NCI-H2196 (cell line): ENCODE measurements around the gene GALNT16.

ENCODE experiments used
- DNase-seq: peaks from one replicate; lab custom pipeline; 2025; ENCODE audit not compliant: unreplicated experiment; lab: John Stamatoyannopoulos, UW

GALNT16 gene

DNA sequence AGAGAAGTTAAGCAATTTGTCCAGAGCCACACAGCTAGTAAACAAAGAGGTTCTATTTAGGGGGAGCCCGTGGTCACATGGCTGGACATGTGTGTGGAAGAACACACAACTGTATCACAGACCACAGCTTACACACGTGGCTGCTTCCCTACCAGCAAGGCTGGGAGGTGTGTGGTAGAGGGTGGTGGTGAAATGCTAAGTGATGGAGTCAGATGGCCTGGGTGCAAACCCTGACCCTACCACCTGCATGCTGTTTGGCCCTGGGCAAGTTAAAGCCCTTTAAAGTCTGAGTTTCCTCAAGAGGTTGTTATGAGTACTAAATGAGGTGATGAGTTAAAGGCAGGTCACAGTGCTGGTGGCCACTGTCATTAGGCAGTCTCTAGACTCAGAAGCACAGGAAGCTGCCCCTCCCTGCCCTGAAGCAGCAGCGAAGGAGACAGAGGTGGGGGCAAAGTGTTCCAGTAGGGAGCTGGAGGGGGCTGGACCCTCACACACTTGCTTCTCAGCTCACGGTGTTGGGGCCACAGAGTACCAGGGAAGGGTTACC, 73.9 kb downstream of the GALNT16 start:
- DNase-seq = no peak

DNA sequence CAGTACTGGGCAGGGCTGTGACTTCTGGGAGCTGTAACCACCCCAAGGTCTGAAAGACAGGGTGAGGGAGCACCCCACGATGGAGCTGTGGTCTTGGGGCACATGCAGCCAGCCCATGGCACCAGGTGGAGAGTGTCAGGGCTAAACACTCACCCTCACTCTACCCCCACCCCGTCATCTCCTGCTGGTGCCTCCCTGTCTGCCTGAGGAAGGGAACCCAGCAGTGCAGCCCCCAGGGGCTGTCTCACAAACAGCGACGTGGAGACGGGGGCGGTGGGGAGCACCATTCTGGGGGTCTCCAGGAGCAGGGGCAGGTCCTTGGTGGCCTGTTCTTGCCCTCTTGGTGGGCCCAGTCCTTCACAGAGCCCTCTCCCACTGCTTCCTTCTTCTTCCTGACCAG, 74.6 kb downstream of the GALNT16 start:
- DNase-seq = no peak

DNA sequence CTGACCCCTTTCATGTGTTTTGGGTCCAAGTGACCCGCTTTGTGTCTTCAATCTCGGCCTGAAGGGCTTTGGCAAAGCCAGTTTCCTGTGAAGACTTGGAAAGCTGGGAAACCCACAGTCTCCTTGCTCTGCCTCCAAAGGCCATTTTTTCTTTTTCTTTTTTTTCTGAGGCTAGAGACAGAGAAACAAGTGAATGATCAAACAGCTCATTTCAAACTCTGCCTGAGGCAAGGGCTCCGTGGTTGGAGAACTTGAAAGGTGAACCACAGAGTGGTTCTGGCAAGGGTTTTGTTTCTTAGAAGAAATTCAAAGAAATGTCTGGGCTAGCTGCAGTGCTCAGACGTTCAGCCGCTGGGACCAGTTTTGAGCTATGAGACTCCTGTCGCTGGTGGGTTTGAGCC, 75.4 kb downstream of the GALNT16 start:
- DNase-seq = no peak

DNA sequence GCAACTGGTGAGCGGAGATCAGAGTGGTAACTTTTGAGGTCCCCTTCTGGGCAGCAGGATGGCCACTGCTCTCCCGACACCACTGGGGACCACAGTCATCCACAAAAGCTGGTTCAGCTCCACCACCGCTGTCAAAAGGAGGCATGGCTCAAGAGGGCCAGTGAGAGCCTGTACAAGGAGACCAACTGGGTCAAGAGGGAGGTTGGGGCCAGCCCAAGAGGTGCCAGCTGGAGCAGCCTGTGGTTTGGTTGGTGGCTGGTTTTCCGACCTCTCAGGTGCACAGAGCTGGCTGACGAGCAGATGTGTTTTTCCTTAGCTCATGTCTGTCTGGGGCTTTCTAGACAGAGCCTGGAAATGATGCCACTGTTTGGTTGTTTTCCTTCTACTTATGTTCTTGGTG, 78.0 kb downstream of the GALNT16 start:
- DNase-seq = no peak

DNA sequence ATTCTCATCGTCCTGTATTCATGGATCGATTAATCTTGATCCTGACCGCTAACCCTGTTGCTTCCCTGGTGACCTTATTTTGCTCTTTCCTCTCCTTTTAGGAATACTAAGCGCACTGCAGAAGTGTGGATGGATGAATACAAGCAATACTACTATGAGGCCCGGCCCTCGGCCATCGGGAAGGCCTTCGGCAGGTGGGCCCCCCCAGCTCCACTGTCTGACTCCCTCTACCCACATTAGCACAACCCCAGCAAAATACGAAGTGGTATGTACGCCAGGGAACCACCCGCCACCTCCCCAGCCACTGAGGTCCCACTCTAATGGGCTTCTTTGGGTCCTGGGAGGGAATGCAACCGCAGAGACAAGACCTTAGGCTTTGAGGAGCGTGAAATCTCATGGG, 79.5 kb downstream of the GALNT16 start:
- no peak for DNase-seq

DNA sequence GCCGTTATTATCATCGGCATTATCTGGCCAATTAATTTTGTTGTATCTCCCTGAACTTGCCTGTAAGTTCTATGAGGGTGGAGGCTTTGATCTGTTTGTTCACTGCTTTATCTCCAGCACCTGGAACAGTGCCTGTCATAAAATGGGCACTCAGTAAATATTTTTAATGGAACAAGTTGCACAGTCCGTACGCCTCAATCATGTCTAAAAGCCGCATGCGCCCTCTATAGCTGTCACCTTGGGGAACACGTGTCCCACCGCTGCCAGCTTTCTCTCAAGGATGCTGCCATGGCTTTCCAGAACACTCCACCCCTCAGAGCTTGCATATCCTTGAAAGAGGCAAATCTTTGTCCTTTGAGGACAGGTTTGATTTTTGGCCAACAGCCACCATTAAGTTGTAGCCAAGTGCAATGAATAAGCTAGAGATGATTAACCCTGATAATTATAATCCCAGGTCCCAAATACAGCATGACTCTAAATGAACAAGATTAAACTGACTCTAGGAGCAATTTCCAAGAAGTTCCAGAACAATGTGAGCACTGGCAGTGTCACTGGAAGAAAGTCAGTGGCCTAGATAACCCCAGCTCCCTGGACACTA, 83.1 kb downstream of the GALNT16 start:
- no peak for DNase-seq

DNA sequence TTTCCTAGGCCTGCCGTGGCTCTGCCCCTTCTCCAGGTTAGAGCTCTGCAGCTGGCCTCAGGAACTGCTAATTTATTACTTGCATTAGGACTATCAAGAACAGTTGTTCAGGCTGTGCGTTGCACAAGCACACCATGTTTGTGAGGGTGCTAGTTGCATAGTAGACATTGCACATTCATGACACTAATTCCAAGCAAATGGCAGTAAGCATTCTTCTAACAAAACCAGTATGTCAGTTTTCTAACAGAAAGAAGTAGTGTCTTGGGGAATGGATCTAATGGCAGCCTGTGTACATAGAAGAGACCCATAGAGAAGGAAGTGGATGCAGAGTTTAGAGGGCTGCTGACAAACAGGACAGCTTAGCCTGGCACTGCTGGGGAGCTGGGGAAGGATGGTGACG, 84.2 kb downstream of the GALNT16 start:
- no peak for DNase-seq

DNA sequence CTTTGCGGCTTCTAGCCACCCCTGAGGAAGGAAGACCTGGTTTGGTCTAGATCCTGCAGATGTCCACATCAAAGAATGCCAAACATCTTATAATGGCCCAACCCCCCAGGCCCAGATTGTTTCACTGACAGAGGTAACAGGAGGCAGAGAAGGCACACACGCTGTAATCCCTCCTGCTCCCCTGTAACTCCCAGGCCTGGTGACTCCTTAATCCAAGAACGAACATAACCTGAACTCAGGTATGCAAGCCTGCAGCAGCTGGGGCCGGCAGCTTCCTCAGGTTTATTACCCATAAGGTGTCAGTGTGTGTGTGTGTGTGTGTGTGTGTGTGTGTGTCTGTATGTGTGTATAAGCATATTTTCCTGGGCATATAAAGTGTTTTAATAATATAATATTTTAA, 85.4 kb downstream of the GALNT16 start:
- no peak for DNase-seq

DNA sequence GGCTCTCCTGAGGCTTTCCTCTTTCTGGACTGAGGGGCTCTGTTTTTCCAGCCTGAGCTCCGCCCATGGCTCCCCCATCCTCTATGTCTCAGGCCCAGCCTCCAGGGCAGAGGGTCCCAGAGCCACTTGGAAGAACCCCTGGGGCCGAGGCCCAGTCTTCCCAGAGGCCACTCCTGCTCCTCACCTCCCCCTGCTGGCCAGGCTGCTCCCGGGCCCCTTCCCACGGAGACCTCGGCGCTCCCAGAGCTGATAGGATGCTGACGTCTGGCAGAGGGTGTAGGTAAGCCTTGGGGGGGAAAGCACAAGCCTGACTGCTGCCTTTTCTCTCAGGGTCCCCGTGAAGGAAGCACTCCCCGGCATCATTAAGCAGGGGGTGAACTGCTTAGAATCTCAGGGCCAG, 86.8 kb downstream of the GALNT16 start:
- no peak for DNase-seq

DNA sequence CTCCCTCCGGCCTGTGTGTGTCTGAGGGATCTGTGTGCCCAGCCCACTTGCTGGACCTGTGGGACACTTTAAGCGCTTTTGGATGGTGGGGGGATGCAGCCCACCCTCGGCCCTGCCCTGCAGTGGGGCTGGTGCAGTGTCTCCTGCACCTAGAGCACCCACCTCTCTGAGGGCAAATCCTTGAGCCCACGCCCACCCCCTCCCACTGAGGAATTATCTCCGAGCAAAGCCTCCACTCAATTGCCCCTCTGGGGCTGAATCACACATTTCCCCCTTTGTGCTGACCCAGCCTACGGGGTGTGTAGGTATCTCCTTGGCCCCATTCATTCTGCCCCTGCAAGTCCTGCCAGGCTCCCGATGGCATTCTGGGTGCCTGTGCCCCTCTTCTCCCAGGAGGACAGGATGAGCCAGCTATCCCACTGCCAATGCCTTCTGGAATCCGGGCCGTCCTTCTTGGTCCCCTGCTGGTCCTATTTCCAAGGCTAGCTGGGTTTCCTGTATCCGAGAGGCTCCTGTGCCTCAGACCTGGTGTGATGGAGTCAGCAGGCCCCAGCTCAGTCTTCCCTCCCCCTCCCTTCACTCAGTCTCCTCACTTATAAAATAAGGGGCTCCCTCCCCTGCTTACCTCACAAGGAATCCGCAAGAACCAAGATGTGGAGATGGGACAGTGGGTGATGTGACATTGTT, 89.3 kb downstream of the GALNT16 start:
- DNase-seq = no peak

DNA sequence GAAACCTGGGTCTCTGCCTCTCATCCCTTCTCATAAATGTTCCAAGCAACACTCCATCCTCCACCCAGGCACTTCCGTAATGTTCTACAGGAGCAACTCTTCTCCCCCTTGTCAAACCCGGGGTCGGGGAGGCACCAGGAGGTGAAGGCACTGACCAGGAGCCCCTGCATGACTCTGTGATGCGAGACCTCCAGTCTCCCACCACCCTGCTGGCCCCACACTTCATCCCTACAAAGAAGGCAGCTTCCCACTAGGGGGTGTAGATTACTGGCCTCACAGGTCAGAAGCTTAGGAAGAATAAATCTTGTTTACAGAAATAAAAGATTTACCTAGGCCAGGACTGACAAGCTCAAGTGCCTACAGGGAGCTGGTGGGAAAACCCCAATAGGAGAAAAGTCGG, 90.9 kb downstream of the GALNT16 start:
- no peak for DNase-seq

DNA sequence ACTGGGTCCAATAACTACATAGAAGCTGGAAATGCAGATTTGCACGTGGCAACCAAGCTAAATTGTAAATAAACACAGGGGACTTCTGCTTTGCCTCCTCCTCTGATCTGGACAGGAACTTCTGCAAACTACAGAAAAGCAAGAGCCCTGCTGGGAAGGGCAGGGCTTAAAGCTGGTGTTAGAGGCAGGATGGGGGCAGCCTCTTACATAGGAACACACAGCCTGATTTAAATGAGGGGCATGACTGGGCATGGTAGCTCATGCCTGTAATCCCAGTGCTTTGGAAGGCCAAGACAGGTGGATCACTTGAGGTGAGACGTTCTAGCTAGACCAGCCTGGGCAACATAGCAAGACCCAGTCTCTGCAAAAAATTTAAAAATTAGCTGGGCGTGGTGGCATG, 91.4 kb downstream of the GALNT16 start:
- DNase-seq = no peak

DNA sequence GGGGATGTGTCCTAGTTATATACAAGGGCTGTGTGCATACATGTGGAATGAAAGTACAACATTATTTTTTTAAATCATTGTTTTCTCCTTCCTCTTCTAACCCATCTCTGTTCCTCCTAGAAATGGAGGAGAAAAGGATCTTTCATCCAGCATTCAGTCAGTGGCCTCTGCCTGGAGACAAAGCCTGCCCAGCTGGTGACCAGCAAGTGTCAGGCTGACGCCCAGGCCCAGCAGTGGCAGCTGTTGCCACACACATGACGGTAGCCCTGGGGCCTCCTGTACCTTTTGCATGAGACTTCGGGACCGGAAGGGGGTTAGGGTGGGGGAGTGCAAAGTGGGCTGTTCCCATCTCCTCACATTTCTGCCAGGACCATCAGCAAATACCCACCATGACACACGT, 92.0 kb downstream of the GALNT16 start:
- DNase-seq = no peak

DNA sequence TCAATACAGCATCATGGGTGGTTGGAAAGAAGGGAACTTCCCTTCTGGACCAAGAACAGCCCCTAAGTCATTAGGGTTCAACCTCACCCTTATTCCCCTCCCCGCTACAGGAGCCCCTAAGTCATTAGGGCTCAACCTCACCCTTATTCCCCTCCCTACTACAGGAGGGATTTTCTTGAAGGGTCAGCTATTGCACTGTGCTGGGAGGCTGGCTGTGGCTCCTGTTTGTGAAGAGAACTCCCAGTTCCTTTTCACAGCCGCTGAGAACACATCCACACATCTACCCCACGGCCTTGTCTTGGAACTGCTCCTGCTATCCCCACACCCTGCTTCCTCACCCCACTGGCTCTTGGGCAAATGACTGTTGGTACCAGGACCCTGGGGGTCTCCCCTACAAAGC, 93.2 kb downstream of the GALNT16 start:
- DNase-seq = no peak

DNA sequence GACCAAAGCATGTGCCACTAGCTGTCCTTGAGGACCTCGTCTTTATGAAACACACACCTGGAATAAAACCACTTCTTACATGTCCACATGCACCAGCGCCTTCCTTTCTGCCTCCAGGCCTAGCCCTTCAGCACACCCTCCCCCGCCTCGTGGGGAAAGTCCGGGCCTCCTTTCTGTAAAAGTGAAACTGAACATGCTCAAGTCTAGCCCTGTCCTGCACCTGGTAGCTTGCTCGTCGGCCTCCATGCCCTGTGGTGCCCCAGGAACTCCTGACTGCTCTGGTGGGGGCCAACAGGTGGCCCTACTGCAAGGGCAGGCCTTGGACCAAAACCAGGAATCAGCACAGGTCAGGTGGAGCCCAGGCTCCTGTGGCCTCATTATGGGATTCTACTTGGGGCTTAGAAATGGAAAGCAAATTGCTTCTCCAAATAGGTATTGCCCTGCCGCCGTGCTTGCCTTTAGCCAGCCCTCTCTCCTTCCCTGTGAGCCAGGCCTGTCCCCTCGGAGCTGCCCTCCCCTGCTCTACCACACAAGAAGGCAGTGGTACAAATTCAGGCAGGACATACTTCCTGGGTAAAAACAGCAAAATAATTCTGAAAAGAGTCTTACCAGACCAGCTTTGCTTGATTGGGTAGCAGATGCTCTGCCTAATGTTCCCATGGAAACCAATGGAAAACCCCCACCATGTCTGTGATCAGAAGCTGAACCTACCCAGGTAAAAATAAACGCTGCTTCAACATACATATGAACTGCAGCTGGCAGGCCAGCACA, 94.6 kb downstream of the GALNT16 start:
- peak; percentile 68 for DNase-seq

DNA sequence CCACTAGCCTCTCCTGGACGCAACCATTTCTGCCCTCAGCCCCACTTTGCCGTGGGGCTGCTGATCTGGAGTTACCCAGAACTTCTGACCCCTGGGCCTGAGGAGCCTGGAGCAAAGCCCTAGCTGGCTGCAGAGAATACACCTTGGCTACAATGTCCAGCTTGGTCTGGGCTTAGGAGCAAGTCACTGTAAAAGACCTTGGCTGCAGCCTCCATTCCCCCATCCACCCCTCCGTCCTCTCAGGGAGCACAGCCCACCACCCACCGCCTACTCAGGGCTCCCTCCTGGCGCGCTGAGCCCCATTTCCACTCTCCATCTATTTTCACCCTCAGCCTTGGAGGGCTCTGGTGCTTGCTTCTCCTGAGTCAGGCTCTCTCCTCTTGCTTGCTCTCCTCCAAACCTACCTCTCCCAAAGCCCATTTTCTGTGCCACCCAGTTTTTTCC, 95.2 kb downstream of the GALNT16 start:
- no peak for DNase-seq

DNA sequence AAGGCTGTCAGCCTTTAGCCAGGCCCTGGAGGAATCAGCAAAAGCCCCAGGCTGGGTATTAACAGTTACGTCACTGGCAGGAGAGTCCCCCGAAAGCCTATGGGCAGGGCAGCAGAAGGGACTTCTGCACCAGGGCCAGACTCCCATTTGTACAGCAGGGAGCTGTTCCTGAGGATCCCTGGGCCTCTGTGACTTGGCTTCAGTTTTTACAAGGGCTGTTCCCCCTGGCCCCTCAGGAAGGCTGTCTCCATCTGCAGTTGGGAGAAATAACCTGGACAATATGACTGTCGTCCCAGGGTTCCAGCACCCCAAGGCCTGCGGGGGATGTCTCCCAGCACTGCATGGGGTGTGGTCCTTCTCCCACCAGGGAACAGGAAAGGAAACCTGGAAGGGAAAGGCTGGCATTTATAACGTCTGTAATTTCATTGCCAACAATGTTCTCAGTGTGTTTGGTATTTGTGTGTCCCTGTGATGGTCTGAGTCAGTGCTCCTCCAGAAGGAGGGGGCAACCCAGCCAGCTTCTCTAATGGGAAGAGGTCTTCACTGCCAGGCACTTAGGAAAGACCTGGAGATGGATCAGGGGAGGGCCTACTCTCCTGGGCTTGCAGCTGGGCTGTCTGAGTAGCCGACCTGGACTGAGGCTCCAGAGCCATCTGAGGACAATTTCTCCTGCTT, 95.8 kb downstream of the GALNT16 start:
- no peak for DNase-seq

DNA sequence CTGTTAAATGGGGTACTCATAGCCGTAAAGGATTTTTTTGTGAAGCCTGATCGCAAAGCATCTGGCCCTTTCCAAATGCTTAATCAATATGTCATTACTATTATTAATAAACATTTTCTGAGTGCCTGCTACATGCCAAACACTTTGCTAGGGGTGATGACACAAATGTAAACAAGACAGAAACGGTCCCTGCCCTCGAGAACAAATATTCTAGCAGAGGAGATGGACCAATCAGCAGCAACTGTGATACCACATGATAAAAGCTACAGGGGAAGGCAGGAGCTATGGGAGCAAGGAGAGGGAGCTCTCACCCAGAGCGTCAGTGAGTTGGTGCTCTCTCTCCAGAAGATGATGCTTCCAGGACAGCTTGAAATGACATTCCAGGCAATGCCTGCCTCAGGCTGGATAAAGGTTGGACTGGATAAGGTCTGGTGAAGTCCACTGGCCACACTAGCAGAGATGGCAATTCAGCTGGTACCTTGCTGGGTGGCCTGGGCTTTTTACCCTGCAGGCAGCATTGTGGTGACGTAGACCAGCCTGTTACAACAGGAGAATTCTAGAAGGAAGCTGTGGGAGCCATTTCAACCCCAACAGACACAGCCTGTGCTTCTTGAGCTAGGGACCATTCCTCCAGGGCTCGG, 97.1 kb downstream of the GALNT16 start:
- DNase-seq = no peak

DNA sequence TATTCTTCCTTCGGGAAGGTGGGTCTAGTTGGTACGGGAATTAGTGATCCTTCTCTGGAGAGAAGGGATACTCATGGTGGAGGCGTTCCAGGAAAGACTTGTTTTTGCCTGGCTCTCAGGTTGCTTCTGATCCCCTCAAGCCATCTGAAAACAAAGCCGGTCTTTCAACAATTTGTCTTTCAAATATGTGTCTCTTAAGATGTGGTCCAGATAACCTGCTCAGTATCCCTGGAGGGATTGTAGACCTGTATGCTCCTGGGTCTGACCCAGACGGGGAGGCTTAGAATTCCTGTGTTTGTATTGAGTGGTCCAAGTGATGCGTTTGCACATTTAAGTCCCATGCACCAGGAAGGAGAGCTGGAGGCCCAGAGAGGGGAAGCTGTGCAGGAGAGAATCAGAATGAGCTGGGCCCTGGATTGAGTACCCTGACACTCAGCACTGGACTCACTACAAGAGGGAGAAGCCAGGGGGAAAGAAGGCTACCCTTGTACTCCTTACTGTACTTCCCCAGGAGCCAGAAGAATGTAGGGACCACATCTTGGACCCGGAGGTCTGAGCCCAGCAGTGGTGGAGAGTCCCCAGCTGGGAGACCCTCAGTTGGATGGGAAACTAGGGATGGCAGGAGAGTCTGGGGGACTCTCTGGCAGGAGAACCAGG, 97.7 kb downstream of the GALNT16 start:
- DNase-seq = no peak

DNA sequence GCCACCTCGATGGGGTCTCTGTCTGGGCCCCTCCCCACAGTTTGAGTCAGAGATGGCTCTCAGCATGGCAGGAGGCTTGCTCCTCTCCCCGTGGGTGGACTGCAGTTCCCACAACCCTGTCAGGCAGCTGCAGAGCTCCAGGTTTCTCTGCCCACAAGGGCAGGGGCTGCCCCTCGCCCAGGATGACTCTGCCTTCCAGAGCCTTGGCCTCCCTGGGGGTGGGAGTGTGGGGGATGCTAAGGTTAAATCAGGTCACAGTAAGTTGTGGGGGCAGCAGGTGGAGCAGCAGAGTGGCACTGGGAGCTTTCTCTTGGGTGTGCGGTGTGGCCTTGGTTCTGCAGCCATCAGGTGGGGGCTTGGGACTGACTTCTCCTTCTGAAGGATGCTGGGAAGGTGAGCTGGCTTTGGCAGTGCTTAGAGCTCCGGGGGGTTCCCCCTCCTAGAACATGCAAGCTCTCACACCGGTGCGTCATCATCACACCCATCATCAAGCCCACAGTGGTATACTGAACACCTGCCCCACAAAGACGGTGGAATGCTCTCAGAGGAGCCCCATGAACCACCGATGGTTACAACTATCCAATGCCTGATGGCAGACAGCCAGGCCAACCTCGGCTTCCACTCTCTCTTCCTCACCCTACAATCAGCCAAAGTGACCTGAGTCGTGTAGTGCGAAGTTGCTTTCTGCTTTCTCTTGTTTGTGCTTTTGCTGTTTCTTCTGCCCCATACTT, 98.4 kb downstream of the GALNT16 start:
- DNase-seq = no peak
